Thyroid gland (tissue), 4 donors: ENCODE data around the gene LRRC8E.

Experiments used
- CTCF ChIP-seq, 6 experiments: fragments of 200-600 bp in 3 of 6; fragments of 450-650 bp in 3 of 6; sonication (generic) in 3 of 6; IDR thresholded peaks; one replicate each; pipeline ENCODE4 v1.5.1; 2016 to 2019; ENCODE audit warnings: antibody characterized with exemption in 6 of 6, mild to moderate bottlenecking in 2 of 6, inconsistent platforms in 1 of 6, moderate library complexity in 1 of 6
- POLR2A ChIP-seq, 2 donors: fragments of 450-650 bp; IDR thresholded peaks; one replicate each; pipeline ENCODE4 v1.6.1; 2017; ENCODE audit warnings: antibody characterized with exemption in 2 of 2, mild to moderate bottlenecking in 2 of 2, moderate library complexity in 1 of 2

- TF ChIP-seq POLR2A (IDR thresholded peaks at IDR 0.05) (no peak), CTCF (IDR thresholded peaks at IDR 0.05) (no peak)
These were observed 32.7 kb upstream of the LRRC8E start for GRCh38 chr19:7855426-7856108.
